Dermis blood vessel endothelial cell (primary cell): Measurements from ENCODE around the gene FAM76B. TPM values are rescaled to one million over a fixed set of nuclear protein-coding genes. Genes with fewer than 3 reads are reported as not detected.

ENCODE experiments used
- DNase-seq: peaks from one replicate; pipeline ENCODE4 v3.0.0; 2010
- total RNA-seq: library from RNA; depleted of rRNA; stranded (reverse); fragments of >200 nt; gene quantifications from 2 replicates; pipeline ENCODE4 v1.2.3, GENCODE V29; 2014

Gene FAM76B
- total RNA-seq, 1 donor from 2014 or later = 39.0 TPM

- no peak for DNase-seq
Measured at GRCh38 chr11:95728790-95729189, 60.8 kb downstream of the FAM76B start.

GRCh38 chr11:95728094-95728493 lies 61.5 kb downstream of the FAM76B start:
- no peak for DNase-seq

- DNase-seq = no peak
Measured at GRCh38 chr11:95727620-95728019, 62.0 kb downstream of the FAM76B start.

- DNase-seq = no peak
Measured at GRCh38 chr11:95727111-95727510, 62.5 kb downstream of the FAM76B start.

GRCh38 chr11:95725196-95725595 lies 64.4 kb downstream of the FAM76B start:
- no peak for DNase-seq

GRCh38 chr11:95723361-95723942 lies 66.1 kb downstream of the FAM76B start:
- no peak for DNase-seq

- DNase-seq = no peak
Measured at GRCh38 chr11:95720195-95720594, 69.4 kb downstream of the FAM76B start.

Other genes with a start within 250 kb of the FAM76B start
- gene CEP57, start 716 bp upstream of the FAM76B start, total RNA-seq = 49.0 and 63.1 TPM in 2 replicates
- gene MTMR2, start 134.3 kb upstream of the FAM76B start, total RNA-seq = 63.6 and 131 TPM in 2 replicates